ENCODE data around the gene HSPA12B.
A peak's percentile ranks its signal among the peaks of the same experiment; 100 is the strongest.

Gene HSPA12B

GRCh38 chr20:3743251-3743650 lies 10.8 kb downstream of the HSPA12B start:
- Histone ChIP-seq H4K20me1 (ENCODE audit: control insufficient read depth, insufficient read depth, low read depth, low read length) (no peaks in the 10 kb centered on the region), H3K4me2 (ENCODE audit: low read length) (no peak overlapping the region), H3K79me2 (ENCODE audit: control insufficient read depth, low read length) (no peaks in the 10 kb centered on the region), H3F3A (ENCODE audit: control insufficient read depth, insufficient read depth) (no peaks in the 10 kb centered on the region; the same call in 1 of the 2 replicates), H3K4me3 (ENCODE audit: low read length) (no peak overlapping the region), H3K4me1 (ENCODE audit: control insufficient read depth, low read length) (no peaks in the 10 kb centered on the region), H3K36me3 (ENCODE audit: control insufficient read depth, low read length) (no peaks in the 10 kb centered on the region), H3K9me2 (replicated peaks; ENCODE audit: control insufficient read depth, low read length) (no peaks in the 10 kb centered on the region), H3K27ac (ENCODE audit: low read depth, low read length) (no peak overlapping the region), H3K27me3 (ENCODE audit: control insufficient read depth, low read length) (peaks cover 8% of the 10 kb centered on the region; the same call in 1 of the 2 replicates), H3K9me3 (ENCODE audit: control insufficient read depth, insufficient read depth, low read length) (no peaks in the 10 kb centered on the region)
- TF ChIP-seq CTCF (IDR thresholded peaks at IDR 0.05; ENCODE audit: low read depth, low read length, poor library complexity, severe bottlenecking) (no peak), EZH2phosphoT487 (IDR thresholded peaks at IDR 0.05; ENCODE audit: borderline replicate concordance, low read length) (no peak)

- H3K79me2 ChIP-seq (ENCODE audit: control insufficient read depth, low read length) = no peaks in the 10 kb centered on the region
- no peak overlapping the region for H3K27ac ChIP-seq (ENCODE audit: low read depth, low read length)
- no peaks in the 10 kb centered on the region for H3K36me3 ChIP-seq (ENCODE audit: control insufficient read depth, low read length)
- no peaks in the 10 kb centered on the region; the same call in 1 of the 2 replicates for H3F3A ChIP-seq (ENCODE audit: control insufficient read depth, insufficient read depth)
- H4K20me1 ChIP-seq (ENCODE audit: control insufficient read depth, insufficient read depth, low read depth, low read length) = no peaks in the 10 kb centered on the region
- no peaks in the 10 kb centered on the region for H3K9me3 ChIP-seq (ENCODE audit: control insufficient read depth, insufficient read depth, low read length)
- no peak overlapping the region for H3K4me3 ChIP-seq (ENCODE audit: low read length)
- H3K9me2 ChIP-seq (replicated peaks; ENCODE audit: control insufficient read depth, low read length) = no peaks in the 10 kb centered on the region
- H3K4me1 ChIP-seq (ENCODE audit: control insufficient read depth, low read length) = no peaks in the 10 kb centered on the region
- H3K4me2 ChIP-seq (ENCODE audit: low read length) = no peak overlapping the region
- H3K27me3 ChIP-seq (ENCODE audit: control insufficient read depth, low read length) = peaks cover 7% of the 10 kb centered on the region; the same call in 1 of the 2 replicates
- TF ChIP-seq CTCF (IDR thresholded peaks at IDR 0.05; ENCODE audit: low read depth, low read length, poor library complexity, severe bottlenecking) (no peak), EZH2phosphoT487 (IDR thresholded peaks at IDR 0.05; ENCODE audit: borderline replicate concordance, low read length) (no peak)
Observed at GRCh38 chr20:3744037-3744436, 11.6 kb downstream of the HSPA12B start.

- no peaks in the 10 kb centered on the region for H4K20me1 ChIP-seq (ENCODE audit: control insufficient read depth, insufficient read depth, low read depth, low read length)
- no peaks in the 10 kb centered on the region for H3K9me2 ChIP-seq (replicated peaks; ENCODE audit: control insufficient read depth, low read length)
- no peak for TF ChIP-seq EZH2phosphoT487 (IDR thresholded peaks at IDR 0.05; ENCODE audit: borderline replicate concordance, low read length)
- TF ChIP-seq CTCF (IDR thresholded peaks at IDR 0.05; ENCODE audit: low read depth, low read length, poor library complexity, severe bottlenecking) = no peak
- peaks cover 7% of the 10 kb centered on the region; the same call in 1 of the 2 replicates for H3K27me3 ChIP-seq (ENCODE audit: control insufficient read depth, low read length)
- H3K36me3 ChIP-seq (ENCODE audit: control insufficient read depth, low read length) = no peaks in the 10 kb centered on the region
- H3K27ac ChIP-seq (ENCODE audit: low read depth, low read length) = no peak overlapping the region
- H3K79me2 ChIP-seq (ENCODE audit: control insufficient read depth, low read length) = no peaks in the 10 kb centered on the region
- peak overlapping the region; percentile 15; the same call in 1 of the 2 replicates for H3K4me2 ChIP-seq (ENCODE audit: low read length)
- H3K4me3 ChIP-seq (ENCODE audit: low read length) = no peak overlapping the region
- H3F3A ChIP-seq (ENCODE audit: control insufficient read depth, insufficient read depth) = no peaks in the 10 kb centered on the region; the same call in 1 of the 2 replicates
- H3K4me1 ChIP-seq (ENCODE audit: control insufficient read depth, low read length) = no peaks in the 10 kb centered on the region
- H3K9me3 ChIP-seq (ENCODE audit: control insufficient read depth, insufficient read depth, low read length) = no peaks in the 10 kb centered on the region
Observed at GRCh38 chr20:3744806-3745685, 12.6 kb downstream of the HSPA12B start.
